ENCODE measurements around the gene C2CD5.

GRCh38 chr12:22505826-22506225, 38.5 kb downstream of the C2CD5 start:
- no peak for TF ChIP-seq CTCF (IDR thresholded peaks at IDR 0.05 in 8 of 11, conservative IDR thresholded peaks at IDR 0.05 in 3 of 11)
- no peak for TF ChIP-seq POLR2AphosphoS5 (IDR thresholded peaks at IDR 0.05)

Data from spleen (tissue), 7 donors.